Osteocyte (in vitro differentiated cells): ENCODE measurements around the gene SYK. TPM values are rescaled to one million over a fixed set of nuclear protein-coding genes. Genes with fewer than 3 reads are reported as not detected.

Source experiments
- DNase-seq: peaks from one replicate; pipeline ENCODE4 v3.0.0; 2021; ENCODE audit warnings: mixed read lengths; ENCODE audit not compliant: unreplicated experiment; ENCODE audit errors: extremely low spot score
- H3K27ac Mint-ChIP-seq: one replicate; pipeline ENCODE4 v1.8.0; 2021; ENCODE audit warnings: mild to moderate bottlenecking, mixed read lengths; ENCODE audit not compliant: unreplicated experiment
- H3K27me3 Mint-ChIP-seq: one replicate; pipeline ENCODE4 v1.8.0; 2021; ENCODE audit warnings: mixed read lengths; ENCODE audit not compliant: unreplicated experiment
- H3K36me3 Mint-ChIP-seq: one replicate; pipeline ENCODE4 v1.8.0; 2021; ENCODE audit warnings: mixed read lengths; ENCODE audit not compliant: unreplicated experiment
- H3K4me1 Mint-ChIP-seq: one replicate; pipeline ENCODE4 v1.8.0; 2021; ENCODE audit warnings: mixed read lengths; ENCODE audit not compliant: unreplicated experiment
- H3K4me3 Mint-ChIP-seq: one replicate; pipeline ENCODE4 v1.8.0; 2021; ENCODE audit warnings: mild to moderate bottlenecking, moderate library complexity, mixed read lengths; ENCODE audit not compliant: unreplicated experiment
- H3K9me3 Mint-ChIP-seq: one replicate; pipeline ENCODE4 v1.8.0; 2021; ENCODE audit warnings: mixed read lengths; ENCODE audit not compliant: unreplicated experiment
- CTCF ChIP-seq: fragments of 200-600 bp; sonication (generic); IDR thresholded peaks from 2 replicates; pipeline ENCODE4 v1.5.0; 2021; ENCODE audit warnings: antibody characterized with exemption, mild to moderate bottlenecking, moderate library complexity
- total RNA-seq: library from RNA; stranded (reverse); gene quantifications from 2 replicates; pipeline ENCODE4 v1.2.1, GENCODE V29; 2021

Gene SYK
- total RNA-seq, 1 donor from 2014 or later = not detected

- Mint-ChIP-seq H3K27ac (no peak overlapping the region), H3K27me3 (no peaks in the 10 kb centered on the region), H3K4me1 (no peaks in the 10 kb centered on the region), H3K9me3 (peaks cover 18% of the 10 kb centered on the region), H3K4me3 (no peak overlapping the region), H3K36me3 (no peaks in the 10 kb centered on the region)
- TF ChIP-seq CTCF = no peak
- DNase-seq = no peak
Measured at GRCh38 chr9:90906316-90907055, 104.9 kb downstream of the SYK start.

GRCh38 chr9:90907056-90907445, 105.4 kb downstream of the SYK start:
- Mint-ChIP-seq H3K36me3 (no peaks in the 10 kb centered on the region), H3K27ac (no peak overlapping the region), H3K27me3 (no peaks in the 10 kb centered on the region), H3K4me1 (no peaks in the 10 kb centered on the region), H3K9me3 (peaks cover 16% of the 10 kb centered on the region), H3K4me3 (no peak overlapping the region)
- no peak for DNase-seq
- no peak for TF ChIP-seq CTCF

GRCh38 chr9:90907790-90908189, 106.2 kb downstream of the SYK start:
- DNase-seq = no peak

GRCh38 chr9:90909225-90909624, 107.6 kb downstream of the SYK start:
- H3K4me3 Mint-ChIP-seq = no peak overlapping the region
- no peaks in the 10 kb centered on the region for H3K9me3 Mint-ChIP-seq
- no peak overlapping the region for H3K27ac Mint-ChIP-seq
- no peaks in the 10 kb centered on the region for H3K27me3 Mint-ChIP-seq
- DNase-seq = no peak
- H3K36me3 Mint-ChIP-seq = no peaks in the 10 kb centered on the region
- H3K4me1 Mint-ChIP-seq = no peaks in the 10 kb centered on the region
- no peak for TF ChIP-seq CTCF

More at GRCh38 chr9:90907790-90908189, 106.2 kb downstream of the SYK start:
- Mint-ChIP-seq H3K9me3 (peaks cover 8% of the 10 kb centered on the region), H3K27ac (no peak overlapping the region), H3K36me3 (no peaks in the 10 kb centered on the region), H3K4me1 (no peaks in the 10 kb centered on the region), H3K27me3 (no peaks in the 10 kb centered on the region), H3K4me3 (no peak overlapping the region)
- TF ChIP-seq CTCF = no peak

GRCh38 chr9:90909747-90910283, 108.2 kb downstream of the SYK start:
- no peak for DNase-seq
- Mint-ChIP-seq H3K27ac (no peak overlapping the region), H3K9me3 (no peaks in the 10 kb centered on the region), H3K36me3 (no peaks in the 10 kb centered on the region), H3K27me3 (no peaks in the 10 kb centered on the region), H3K4me1 (peaks cover 2% of the 10 kb centered on the region), H3K4me3 (no peak overlapping the region)
- TF ChIP-seq CTCF = no peak
